ENCODE measurements around the gene LY9.

- TF ChIP-seq EZH2 (IDR thresholded peaks at IDR 0.05; ENCODE audit: insufficient read depth, poor library complexity, severe bottlenecking): no peak
- TF ChIP-seq EZH2phosphoT487 (IDR thresholded peaks at IDR 0.05; ENCODE audit: insufficient read depth, low read depth): no peak
Observed at GRCh38 chr1:160813215-160813614, 17.2 kb downstream of the LY9 start.
